Naive B cell (primary cell): Measurements from ENCODE around the gene ZBTB47. TPM values are rescaled to one million over a fixed set of nuclear protein-coding genes. Genes with fewer than 3 reads are reported as not detected.
A peak's percentile ranks its signal among the peaks of the same experiment; 100 is the strongest.

Source experiments
- ATAC-seq, 2 donors: fragments of 150-1000 bp; cut with Tn5 transposase; 2 replicates each; pipeline ENCODE4 v1.10.0; 2021; ENCODE audit warnings: low read depth in 2 of 2, mild to moderate bottlenecking in 2 of 2, moderate library complexity in 2 of 2
- DNase-seq: peaks from one replicate; pipeline ENCODE4 v3.0.0; 2022
- H3K27ac Mint-ChIP-seq, 6 donors: one replicate each; pipeline ENCODE4 v1.8.0; 2020 to 2022; ENCODE audit warnings: mild to moderate bottlenecking in 6 of 6, mixed read lengths in 6 of 6, moderate library complexity in 5 of 6, inconsistent platforms in 2 of 6
- H3K27me3 Mint-ChIP-seq, 3 donors: one replicate each; pipeline ENCODE4 v1.8.0; 2021 to 2022; ENCODE audit warnings: mixed read lengths in 3 of 3, mild to moderate bottlenecking in 1 of 3
- H3K36me3 Mint-ChIP-seq, 2 donors: one replicate each; pipeline ENCODE4 v1.8.0; 2020 to 2022; ENCODE audit warnings: mixed read lengths in 2 of 2, inconsistent platforms in 1 of 2, mild to moderate bottlenecking in 1 of 2
- H3K4me1 Mint-ChIP-seq, 3 donors: one replicate each; pipeline ENCODE4 v1.8.0; 2020 to 2022; ENCODE audit warnings: mixed read lengths in 3 of 3, inconsistent platforms in 1 of 3, mild to moderate bottlenecking in 1 of 3, moderate library complexity in 1 of 3
- H3K4me3 Mint-ChIP-seq, 8 donors: one replicate each; pipeline ENCODE4 v1.8.0; 2020 to 2022; ENCODE audit warnings: mild to moderate bottlenecking in 8 of 8, mixed read lengths in 8 of 8, moderate library complexity in 8 of 8, inconsistent platforms in 2 of 8
- H3K9me3 Mint-ChIP-seq, 7 donors: one replicate each; pipeline ENCODE4 v1.8.0; 2020 to 2022; ENCODE audit warnings: mixed read lengths in 7 of 7, mild to moderate bottlenecking in 5 of 7, inconsistent platforms in 2 of 7, moderate library complexity in 1 of 7
- polyA plus RNA-seq, 6 donors: library from polyadenylated mRNA; unstranded; fragments of 300-500 nt; fragmentation: Illumina TruSeq; gene quantifications; one replicate each; pipeline ENCODE4 v1.2.3, GENCODE V29; 2021; ENCODE audit warnings: low read depth in 6 of 6

Gene ZBTB47
- polyA plus RNA-seq, 6 donors from 2014 or later, result not detected

DNA sequence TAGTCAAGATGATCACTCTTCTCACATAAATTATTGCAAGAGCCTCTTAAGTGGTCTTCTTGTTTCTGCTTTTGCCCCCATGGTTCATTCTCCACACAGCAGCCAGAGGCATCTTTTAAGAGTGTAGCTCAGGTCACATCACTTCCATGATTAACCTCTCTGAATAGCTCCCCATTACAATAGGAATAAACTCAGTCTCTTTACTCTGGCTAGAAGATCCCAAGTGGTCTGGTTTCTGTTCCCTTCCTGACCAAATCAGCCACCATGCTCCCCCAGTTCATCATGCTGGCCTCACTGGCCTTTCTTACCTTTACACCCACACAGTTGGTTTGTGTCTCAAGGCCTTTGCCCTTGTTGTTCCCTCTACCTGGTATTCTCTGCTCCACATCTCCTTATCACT, 40.9 kb downstream of the ZBTB47 start:
- peaks cover 0 to 11% (median 10%) of the 10 kb centered on the region in 3 donors for H3K27me3 Mint-ChIP-seq
- H3K4me3 Mint-ChIP-seq, result no peak overlapping the region
- H3K27ac Mint-ChIP-seq, result no peak overlapping the region
- no peaks in the 10 kb centered on the region for H3K9me3 Mint-ChIP-seq
- ATAC-seq (no peak), DNase-seq (no peak)
- no peaks in the 10 kb centered on the region for H3K4me1 Mint-ChIP-seq
- no peaks in the 10 kb centered on the region for H3K36me3 Mint-ChIP-seq

- ATAC-seq (no peak), DNase-seq (no peak)
- no peaks in the 10 kb centered on the region for H3K36me3 Mint-ChIP-seq
- H3K27me3 Mint-ChIP-seq, result peaks cover 11 to 20% (median 19%) of the 10 kb centered on the region in 3 donors
- peaks cover 0 to 6% (median 0%) of the 10 kb centered on the region in 7 donors for H3K9me3 Mint-ChIP-seq
- no peak overlapping the region for H3K4me3 Mint-ChIP-seq
- peaks cover 0 to 10% (median 0%) of the 10 kb centered on the region in 3 donors for H3K4me1 Mint-ChIP-seq
- H3K27ac Mint-ChIP-seq, result no peak overlapping the region
Observed at GRCh38 chr3:42696356-42697288, 43.1 kb downstream of the ZBTB47 start.

DNA sequence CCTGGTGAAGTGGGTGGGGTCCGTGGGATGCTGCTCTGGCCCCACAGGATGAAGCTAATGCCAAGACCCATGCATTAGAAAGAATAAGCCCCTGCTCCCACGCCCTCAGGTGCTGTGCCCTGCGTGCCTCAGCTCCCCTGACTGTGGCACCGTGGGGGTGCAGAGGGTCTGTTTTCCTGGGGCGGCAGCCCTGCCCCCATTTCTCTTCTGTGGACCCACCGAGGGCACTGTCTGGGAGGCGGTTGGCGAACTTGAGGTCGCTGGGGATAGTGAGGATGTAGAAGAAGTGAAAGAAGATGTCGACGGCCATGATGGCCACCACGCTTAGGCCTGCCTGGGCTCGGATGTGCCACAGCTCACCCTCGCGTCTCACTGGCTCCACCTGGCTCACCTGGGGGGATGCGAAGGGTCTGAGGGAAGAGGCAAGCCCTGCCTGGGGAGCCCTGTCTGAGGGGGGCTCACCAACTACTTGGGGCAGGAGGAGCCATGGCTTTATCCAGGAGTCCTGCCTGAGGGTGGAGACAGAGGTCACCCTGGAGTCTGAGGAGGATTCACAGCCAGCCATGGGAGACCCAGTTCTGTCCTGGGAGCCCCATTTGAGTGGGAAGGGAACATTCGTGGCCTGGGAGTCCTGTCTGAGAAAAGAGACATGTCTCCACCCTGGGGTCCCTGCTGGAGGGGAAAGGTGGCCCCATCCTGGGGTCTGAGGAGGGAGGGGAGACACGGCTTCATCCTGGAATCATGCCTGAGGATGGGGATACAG, 44.0 kb downstream of the ZBTB47 start:
- no peak for DNase-seq
- Mint-ChIP-seq H3K4me3 (no peak overlapping the region), H3K27ac (peak overlapping the region in 1 of 6 donors; percentile 32), H3K4me1 (peaks cover 0 to 10% (median 0%) of the 10 kb centered on the region in 3 donors), H3K9me3 (peaks cover 0 to 6% (median 0%) of the 10 kb centered on the region in 7 donors), H3K27me3 (peaks cover 11 to 22% (median 21%) of the 10 kb centered on the region in 3 donors), H3K36me3 (no peaks in the 10 kb centered on the region)
- ATAC-seq, result no peak

DNA sequence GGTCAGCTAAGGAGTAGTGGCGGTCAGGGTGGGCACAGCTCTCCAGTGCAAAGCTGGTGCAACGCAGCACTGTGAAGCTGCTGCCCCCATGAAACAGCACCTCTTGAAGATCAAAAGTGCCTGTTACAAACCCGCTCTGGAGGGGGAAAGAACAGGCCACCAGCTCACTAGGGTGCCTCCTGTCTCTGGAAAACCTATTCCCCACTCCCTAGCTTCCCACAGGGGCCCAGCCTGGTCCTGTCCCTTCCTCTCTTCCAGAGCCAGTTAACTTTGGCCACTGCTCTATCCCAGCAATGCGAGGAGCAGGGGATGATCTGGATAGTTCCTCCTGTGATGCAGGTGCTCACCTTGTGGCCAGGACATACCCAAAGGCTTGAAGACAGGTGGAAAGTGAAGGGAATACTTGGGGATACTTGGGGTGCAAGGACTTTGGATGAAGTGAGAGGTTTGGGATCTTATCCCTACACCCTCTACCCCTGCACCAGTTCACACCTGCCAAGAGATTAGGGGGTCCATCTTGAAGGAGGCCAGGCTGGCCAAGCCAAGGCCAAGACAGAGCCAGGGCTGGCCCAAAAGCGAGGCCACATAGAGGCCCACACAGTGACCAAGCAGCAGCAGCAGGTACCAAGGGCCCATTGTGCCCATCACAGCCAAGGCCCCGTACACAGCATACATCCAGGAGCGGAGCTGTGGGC, 44.9 kb downstream of the ZBTB47 start:
- Mint-ChIP-seq H3K27ac (peak overlapping the region in 1 of 6 donors; percentile 2), H3K4me1 (peaks cover 0 to 10% (median 0%) of the 10 kb centered on the region in 3 donors), H3K9me3 (peaks cover 0 to 6% (median 0%) of the 10 kb centered on the region in 7 donors), H3K27me3 (peaks cover 17 to 29% (median 27%) of the 10 kb centered on the region in 3 donors), H3K4me3 (peak overlapping the region in 1 of 8 donors; percentile 68), H3K36me3 (no peaks in the 10 kb centered on the region)
- no peak for ATAC-seq
- DNase-seq, result no peak

DNA sequence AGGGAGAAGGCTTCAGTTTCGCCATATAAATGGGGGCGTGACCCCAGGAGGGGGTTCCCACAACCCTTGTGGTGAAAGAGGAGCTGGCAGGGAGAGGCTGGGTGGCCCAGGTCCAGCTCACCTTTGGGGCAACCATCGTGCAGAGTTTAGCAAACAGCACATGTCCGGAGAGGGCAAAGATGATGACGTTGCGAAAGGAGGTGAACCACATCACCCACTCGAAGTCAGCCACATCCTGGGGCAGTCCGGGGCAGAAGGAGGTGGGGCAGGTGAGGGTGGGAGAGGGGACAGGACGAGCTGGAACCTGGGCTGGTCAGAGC, 45.4 kb downstream of the ZBTB47 start:
- DNase-seq (no peak), ATAC-seq (no peak)
- Mint-ChIP-seq H3K27me3 (peaks cover 18 to 32% (median 29%) of the 10 kb centered on the region in 3 donors), H3K27ac (no peak overlapping the region), H3K4me1 (peaks cover 0 to 10% (median 0%) of the 10 kb centered on the region in 3 donors), H3K36me3 (no peaks in the 10 kb centered on the region), H3K9me3 (peaks cover 0 to 6% (median 0%) of the 10 kb centered on the region in 7 donors), H3K4me3 (no peak overlapping the region)

- no peaks in the 10 kb centered on the region for H3K36me3 Mint-ChIP-seq
- ATAC-seq (no peak), DNase-seq (no peak)
- H3K4me3 Mint-ChIP-seq, result no peak overlapping the region
- H3K4me1 Mint-ChIP-seq, result peaks cover 0 to 10% (median 0%) of the 10 kb centered on the region in 3 donors
- peaks cover 0 to 6% (median 0%) of the 10 kb centered on the region in 7 donors for H3K9me3 Mint-ChIP-seq
- H3K27ac Mint-ChIP-seq, result peak overlapping the region in 1 of 6 donors; percentile 1
- H3K27me3 Mint-ChIP-seq, result peaks cover 18 to 35% (median 29%) of the 10 kb centered on the region in 3 donors
Observed at GRCh38 chr3:42699511-42699971, 46.0 kb downstream of the ZBTB47 start.

DNA sequence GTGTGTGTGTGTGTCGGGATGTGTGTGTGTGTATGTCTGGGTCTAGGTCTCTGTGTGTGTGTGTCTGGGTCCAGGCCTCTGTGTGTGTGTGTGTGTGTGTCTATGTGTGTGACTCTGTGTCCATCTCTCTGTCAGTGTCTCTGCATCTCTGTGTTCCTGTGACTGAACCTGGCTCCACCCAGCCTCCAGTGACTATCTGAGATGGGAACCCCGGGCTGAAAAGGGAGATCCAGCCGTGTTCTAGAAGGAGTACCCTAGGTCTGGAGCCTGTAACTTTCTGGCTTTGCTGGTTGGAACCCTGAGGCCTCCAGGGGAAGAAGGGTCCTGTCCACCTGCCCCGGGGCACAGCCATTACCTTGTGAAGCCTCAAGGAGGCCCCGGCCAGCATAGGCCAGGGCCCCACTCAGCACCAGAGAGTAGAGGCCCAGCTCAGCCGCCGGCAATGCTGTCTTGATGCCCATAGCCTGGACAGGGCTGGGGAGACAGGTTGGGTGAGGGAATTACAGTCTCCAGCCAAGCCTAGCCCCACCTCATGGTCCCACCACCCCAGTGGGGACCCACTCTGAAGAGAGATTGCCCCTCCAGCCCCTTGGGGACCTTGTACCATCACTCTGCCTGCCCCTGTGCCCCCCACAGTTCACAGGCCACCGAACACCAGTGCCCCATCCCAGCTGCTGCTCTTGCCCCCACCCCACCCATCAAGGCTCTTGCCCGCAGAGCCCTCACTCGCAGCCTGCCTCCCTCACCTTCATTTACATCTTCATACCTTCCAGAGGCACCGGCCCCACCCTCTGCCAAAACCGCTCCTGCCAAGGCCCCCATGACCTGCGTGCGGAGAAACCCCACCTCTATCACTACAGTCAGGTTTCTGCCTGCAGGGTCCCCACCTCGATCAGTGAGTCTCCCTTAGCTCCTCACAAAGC, 47.1 kb downstream of the ZBTB47 start:
- Mint-ChIP-seq H3K36me3 (no peaks in the 10 kb centered on the region), H3K4me3 (no peak overlapping the region), H3K27ac (no peak overlapping the region), H3K4me1 (peaks cover 0 to 10% (median 0%) of the 10 kb centered on the region in 3 donors), H3K9me3 (peaks cover 0 to 6% (median 0%) of the 10 kb centered on the region in 7 donors), H3K27me3 (peaks cover 18 to 41% (median 32%) of the 10 kb centered on the region in 3 donors)
- DNase-seq (no peak), ATAC-seq (no peak)

DNA sequence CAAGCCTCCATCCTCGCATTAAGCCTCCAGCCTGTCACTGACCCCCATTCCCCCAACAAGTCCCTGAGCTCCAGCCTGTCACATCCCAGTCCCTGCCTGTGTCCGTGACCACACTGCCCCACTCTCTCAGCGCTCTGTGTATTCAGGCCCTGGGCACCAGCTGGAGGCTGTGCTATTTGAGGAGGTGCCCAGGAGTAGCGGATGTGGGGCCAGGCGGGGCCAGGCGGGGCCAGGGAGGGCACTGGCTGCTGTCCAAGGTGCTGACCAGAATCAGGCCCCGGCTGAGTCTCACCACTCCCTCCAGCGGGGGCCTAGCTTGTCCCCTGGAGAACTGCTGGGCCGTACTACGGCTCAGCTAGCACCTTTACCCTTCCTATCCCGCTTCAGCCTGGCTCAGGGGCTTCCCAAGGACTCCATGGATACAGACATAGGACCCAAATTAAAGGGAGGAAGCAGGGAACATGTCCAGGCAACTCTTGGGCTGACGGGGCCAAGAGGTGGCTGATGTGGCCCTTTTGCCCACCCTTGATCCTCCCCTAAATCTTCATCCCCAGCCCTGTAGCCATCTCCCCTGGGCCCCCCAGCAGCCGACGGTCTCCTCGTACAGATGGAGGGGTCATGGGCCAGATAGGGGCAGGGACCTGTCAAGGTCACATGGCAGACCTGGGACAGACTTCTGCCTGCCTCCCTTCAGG, 48.0 kb downstream of the ZBTB47 start:
- Mint-ChIP-seq H3K9me3 (peaks cover 0 to 6% (median 0%) of the 10 kb centered on the region in 7 donors), H3K4me1 (peaks cover 0 to 10% (median 0%) of the 10 kb centered on the region in 3 donors), H3K36me3 (no peaks in the 10 kb centered on the region), H3K27ac (no peak overlapping the region), H3K4me3 (no peak overlapping the region), H3K27me3 (peaks cover 22 to 41% (median 38%) of the 10 kb centered on the region in 3 donors)
- ATAC-seq (no peak), DNase-seq (peak; percentile 20)

GRCh38 chr3:42702066-42702951, 48.8 kb downstream of the ZBTB47 start, which contains the start of gene HHATL:
HHATL (minus strand) TSS chr3:42702798; CDS start chr3:42700826, 1,972 bp downstream.
- ATAC-seq, result no peak
- peaks cover 0 to 10% (median 0%) of the 10 kb centered on the region in 3 donors for H3K4me1 Mint-ChIP-seq
- no peak for DNase-seq
- H3K4me3 Mint-ChIP-seq, result no peak within 1 kb of the TSS
- no peaks in the 10 kb centered on the region for H3K36me3 Mint-ChIP-seq
- H3K9me3 Mint-ChIP-seq, result peaks cover 0 to 6% (median 0%) of the 10 kb centered on the region in 7 donors
- peaks cover 22 to 46% (median 43%) of the 10 kb centered on the region in 3 donors for H3K27me3 Mint-ChIP-seq
- no peak within 1 kb of the TSS for H3K27ac Mint-ChIP-seq

DNA sequence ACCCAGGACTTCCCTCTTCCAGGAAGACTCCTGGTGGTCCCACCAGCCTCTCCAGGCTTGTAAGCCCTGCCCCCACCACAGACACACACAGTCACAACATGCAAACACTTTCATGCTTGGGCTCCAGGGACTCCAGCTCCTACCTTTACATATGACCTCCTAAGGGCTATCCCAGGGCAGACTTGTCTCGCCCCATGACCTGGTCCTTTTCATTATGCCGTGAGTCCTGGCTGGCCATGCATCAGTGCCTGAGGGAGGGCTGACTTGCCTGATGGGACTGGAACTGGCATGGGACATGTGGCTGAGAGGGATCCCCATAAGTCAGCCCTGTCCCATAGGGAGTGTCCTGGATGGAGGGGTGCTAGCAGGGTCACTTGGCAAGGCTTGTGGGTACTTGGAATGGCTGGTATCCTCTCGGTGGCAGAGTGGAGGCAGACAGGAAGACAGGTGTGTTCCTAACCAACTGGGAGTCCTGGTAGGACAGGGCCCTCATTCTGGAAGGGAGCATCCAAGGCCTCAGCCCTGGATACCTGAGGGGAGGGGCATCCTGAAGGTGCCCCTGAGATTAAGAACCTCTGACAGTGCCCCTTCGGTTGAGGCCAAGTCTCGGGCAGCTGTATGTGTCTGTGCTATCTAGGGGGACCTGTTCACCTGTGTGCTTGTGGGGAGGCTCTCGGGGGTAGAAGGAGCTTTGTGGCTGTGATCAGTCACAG, 49.6 kb downstream of the ZBTB47 start:
- Mint-ChIP-seq H3K9me3 (peaks cover 0 to 6% (median 0%) of the 10 kb centered on the region in 7 donors), H3K36me3 (no peaks in the 10 kb centered on the region), H3K27me3 (peaks cover 22 to 49% (median 47%) of the 10 kb centered on the region in 3 donors), H3K4me1 (peaks cover 0 to 10% (median 0%) of the 10 kb centered on the region in 3 donors), H3K4me3 (no peak overlapping the region), H3K27ac (no peak overlapping the region)
- ATAC-seq (no peak), DNase-seq (no peak)
